B cell (primary cell): ENCODE measurements around the gene HEBP1. TPM values are rescaled to one million over a fixed set of nuclear protein-coding genes. Genes with fewer than 3 reads are reported as not detected.

ENCODE experiments used
- ATAC-seq: fragments of 200-7000 bp; cut with Tn5 transposase; one replicate; pipeline ENCODE4 v1.10.0; 2021; ENCODE audit warnings: low read depth, mild to moderate bottlenecking, moderate number of reproducible peaks, moderate library complexity
- CTCF ChIA-PET: fragments of 350-600 bp; sonication (Branson Sonifier 250); formaldehyde crosslinking; loops from one replicate; lab custom pipeline; 2021; ENCODE audit warnings: antibody characterized with exemption, inconsistent platforms; lab: Charles Lee
- POLR2A ChIA-PET: fragments of 350-600 bp; sonication (Branson Sonifier 250); formaldehyde crosslinking; loops from one replicate; lab custom pipeline; 2021; ENCODE audit warnings: antibody characterized with exemption; lab: Charles Lee
- DNase-seq: peaks from one replicate; pipeline ENCODE4 v3.0.0; 2013
- H2AFZ ChIP-seq: 2 replicates; pipeline ENCODE4 v1.6.1; 2012; ENCODE audit warnings: mild to moderate bottlenecking, low read depth, low read length; ENCODE audit not compliant: insufficient read depth, poor library complexity, severe bottlenecking
- H3K27ac ChIP-seq, 2 donors: 1 replicate in 1 of 2; 2 replicates in 1 of 2; pipeline ENCODE4 v1.5.1; 2012 to 2013; ENCODE audit warnings: low read length in 2 of 2, mild to moderate bottlenecking in 2 of 2, moderate library complexity in 1 of 2
- H3K27me3 ChIP-seq, 4 experiments: fragments of 200-600 bp in 1 of 4; sonication (generic) in 1 of 4; replicated peaks in 1 of 4; 1 replicate in 2 of 4; 2 replicates in 2 of 4; pipeline versions ENCODE4 v1.6.1 to v1.7.0; 2013 to 2016; ENCODE audit warnings: low read length in 3 of 4, mild to moderate bottlenecking in 2 of 4, mixed read lengths in 1 of 4, moderate library complexity in 1 of 4; ENCODE audit not compliant: insufficient read depth in 4 of 4, control insufficient read depth in 3 of 4; ENCODE audit errors: control extremely low read depth in 1 of 4
- H3K36me3 ChIP-seq, 2 experiments: replicated peaks in 1 of 2; 1 replicate in 1 of 2; 2 replicates in 1 of 2; pipeline versions ENCODE4 v1.6.1 to v1.7.1; 2013; ENCODE audit warnings: low read length in 1 of 2; ENCODE audit not compliant: insufficient read depth in 2 of 2, control insufficient read depth in 1 of 2; ENCODE audit errors: control extremely low read depth in 1 of 2, extremely low read depth in 1 of 2
- H3K4me1 ChIP-seq, 2 donors: fragments of 200-600 bp in 1 of 2; sonication (generic) in 1 of 2; 1 replicate in 1 of 2; 2 replicates in 1 of 2; pipeline versions ENCODE4 v1.5.1 to v1.6.1; 2013 to 2017; ENCODE audit warnings: low read length in 2 of 2; ENCODE audit not compliant: control insufficient read depth in 2 of 2, insufficient read depth in 2 of 2
- H3K4me2 ChIP-seq: replicated peaks from 2 replicates; pipeline ENCODE3; 2012; ENCODE audit warnings: mild to moderate bottlenecking, low read depth, low read length; ENCODE audit not compliant: poor library complexity, severe bottlenecking
- H3K4me3 ChIP-seq, 5 experiments: fragments of 200-600 bp in 1 of 5; sonication (generic) in 1 of 5; 1 replicate in 3 of 5; 2 replicates in 2 of 5; pipeline versions ENCODE4 v1.5.1 to v1.7.0; 2011 to 2016; ENCODE audit warnings: low read length in 4 of 5, mild to moderate bottlenecking in 4 of 5, low read depth in 2 of 5, control low read depth in 1 of 5, moderate library complexity in 1 of 5; ENCODE audit not compliant: insufficient read depth in 1 of 5; ENCODE audit errors: control extremely low read depth in 1 of 5, extremely low read depth in 1 of 5
- H3K79me2 ChIP-seq: fragments of 200-600 bp; sonication (generic); one replicate; pipeline ENCODE4 v1.6.0; 2016; ENCODE audit warnings: low read length; ENCODE audit not compliant: control insufficient read depth, insufficient read depth
- H3K9ac ChIP-seq: fragments of 200-600 bp; sonication (generic); 2 replicates; pipeline ENCODE4 v1.6.1; 2017; ENCODE audit warnings: mild to moderate bottlenecking, low read length, moderate library complexity
- H3K9me3 ChIP-seq, 3 donors: one replicate each; pipeline versions ENCODE4 v1.6.1 to v1.7.1; 2013; ENCODE audit warnings: low read length in 2 of 3; ENCODE audit not compliant: control insufficient read depth in 2 of 3, insufficient read depth in 1 of 3; ENCODE audit errors: control extremely low read depth in 1 of 3
- H4K20me1 ChIP-seq: 2 replicates; pipeline ENCODE4 v1.6.0; 2012; ENCODE audit warnings: mild to moderate bottlenecking, low read length; ENCODE audit not compliant: insufficient read depth, control insufficient read depth, poor library complexity, severe bottlenecking
- H3K27ac Mint-ChIP-seq: one replicate; pipeline ENCODE4 v1.8.0; 2021; ENCODE audit warnings: mixed read lengths
- H3K27me3 Mint-ChIP-seq: one replicate; pipeline ENCODE4 v1.8.0; 2021; ENCODE audit warnings: mixed read lengths
- H3K4me1 Mint-ChIP-seq: one replicate; pipeline ENCODE4 v1.8.0; 2021; ENCODE audit warnings: mixed read lengths
- H3K4me3 Mint-ChIP-seq: one replicate; pipeline ENCODE4 v1.8.0; 2021; ENCODE audit warnings: mixed read lengths
- H3K9me3 Mint-ChIP-seq: one replicate; pipeline ENCODE4 v1.8.0; 2022; ENCODE audit warnings: mixed read lengths; ENCODE audit not compliant: insufficient read depth
- CTCF ChIP-seq: fragments of 200-600 bp; IDR thresholded peaks from one replicate; pipeline ENCODE4 v1.8.0; 2022; ENCODE audit warnings: antibody characterized with exemption, mild to moderate bottlenecking
- EZH2 ChIP-seq: IDR thresholded peaks from 2 replicates; pipeline ENCODE4 v1.6.1; 2012; ENCODE audit warnings: borderline replicate concordance, low read depth, mild to moderate bottlenecking, moderate library complexity, low read length; ENCODE audit not compliant: insufficient read depth, poor library complexity, severe bottlenecking
- WGBS: methylation state at CpG from one replicate; pipeline ENCODE4 v1.1.5; 2013; ENCODE audit warnings: missing lambda C conversion rate; ENCODE audit not compliant: insufficient coverage; 5-methylcytosine and 5-hydroxymethylcytosine counted together
- intact Hi-C: fragments of 100-400 bp; cut with micrococcal nuclease; formaldehyde crosslinking; loops from one replicate; pipeline ENCODE4 v1.10.0; 2022
- polyA plus RNA-seq: library from polyadenylated mRNA; depleted of rRNA; stranded (reverse); fragments of >200 nt; gene quantifications from 2 replicates; pipeline ENCODE4 v1.2.3, GENCODE V29; 2012
- total RNA-seq, 2 donors: library from RNA; stranded (reverse); fragments of 120-200 nt in 1 of 2; gene quantifications; 1 replicate in 1 of 2; 2 replicates in 1 of 2; pipeline versions ENCODE4 v1.2.3 to v1.2.4, GENCODE V29; 2013 to 2022

Gene HEBP1
- total and polyA plus RNA-seq, 2 donors (not counting 1 experiment from before 2014, with no cell fraction given): 6.0 to 14.5 TPM

GRCh38 chr12:13023811-13024530, 23.9 kb upstream of the HEBP1 start:
- H3K27ac ChIP-seq: no peak overlapping the region
- no peak overlapping the region for H3K4me2 ChIP-seq
- H3K9me3 ChIP-seq: no peaks in the 10 kb centered on the region
- Mint-ChIP-seq H3K4me1 (peaks cover 3% of the 10 kb centered on the region), H3K27me3 (peaks cover 39% of the 10 kb centered on the region), H3K9me3 (no peaks in the 10 kb centered on the region), H3K27ac (no peak overlapping the region), H3K4me3 (no peak overlapping the region)
- no peaks in the 10 kb centered on the region for H3K4me1 ChIP-seq
- intact Hi-C loops: loop anchor here (1.0 kb wide), 2 partner anchors 108 to 188 kb away; no protein-coding TSS in a partner anchor
- H3K9ac ChIP-seq: no peak overlapping the region
- ChIA-PET CTCF (interaction anchor here (0.7 to 4.1 kb wide), 10 partner anchors 20 to 231 kb away, joined by 3 to 60 read pairs (median 5); partner anchors contain the start of gene FAM234B), POLR2A (no interaction called here)
- no peaks in the 10 kb centered on the region for H4K20me1 ChIP-seq
- H3K36me3 ChIP-seq: no peaks in the 10 kb centered on the region
- TF ChIP-seq EZH2: no peak
- no peak for TF ChIP-seq CTCF
- WGBS: 100% methylated on average over 1 of the region's 6 CpGs
- H3K79me2 ChIP-seq: no peaks in the 10 kb centered on the region
- H3K27me3 ChIP-seq: peaks cover 0 to 3% (median 1%) of the 10 kb centered on the region in 4 experiments
- no peak overlapping the region for H3K4me3 ChIP-seq
- no peak for ATAC-seq
- no peak for DNase-seq
- H2AFZ ChIP-seq: no peak overlapping the region

GRCh38 chr12:13022851-13023271, 22.8 kb upstream of the HEBP1 start:
- ATAC-seq (no peak), DNase-seq (no peak)
- no peak overlapping the region for H3K27ac Mint-ChIP-seq
- H3K27me3 ChIP-seq: no peaks in the 10 kb centered on the region
- H3K4me1 ChIP-seq: no peaks in the 10 kb centered on the region
- WGBS: 100% methylated on average over 1 of the region's 6 CpGs
- H3K36me3 ChIP-seq: no peaks in the 10 kb centered on the region
- H3K27ac ChIP-seq: no peak overlapping the region
- intact Hi-C loops: no loop called here
- ChIA-PET CTCF (interaction anchor here (1.4 to 4.1 kb wide), 5 partner anchors 21 to 212 kb away, joined by 3 to 60 read pairs (median 12); partner anchors contain the start of gene FAM234B), POLR2A (no interaction called here)
- H3K9me3 ChIP-seq: no peaks in the 10 kb centered on the region
- H3K27me3 Mint-ChIP-seq: peaks cover 44% of the 10 kb centered on the region
- no peak overlapping the region for H3K4me3 ChIP-seq
- no peak for TF ChIP-seq CTCF
- no peak for TF ChIP-seq EZH2
- H3K9me3 Mint-ChIP-seq: no peaks in the 10 kb centered on the region
- H3K4me1 Mint-ChIP-seq: peaks cover 3% of the 10 kb centered on the region
- H3K79me2 ChIP-seq: no peaks in the 10 kb centered on the region
- no peak overlapping the region for H3K4me2 ChIP-seq
- no peak overlapping the region for H3K4me3 Mint-ChIP-seq
- H2AFZ ChIP-seq: no peak overlapping the region
- no peaks in the 10 kb centered on the region for H4K20me1 ChIP-seq
- H3K9ac ChIP-seq: no peak overlapping the region
